Measurements from ENCODE around the gene NPSR1.

The NPSR1 gene

GRCh38 chr7:34734771-34735170, 76.8 kb downstream of the NPSR1 start:
- TF ChIP-seq MYC (IDR thresholded peaks at IDR 0.05; ENCODE audit: low read depth, low read length) (no peak), POLR2A (IDR thresholded peaks at IDR 0.05; ENCODE audit: extremely low read depth, insufficient read length) (no peak), MAX (IDR thresholded peaks at IDR 0.05; ENCODE audit: low read depth, low read length) (no peak), CTCF (IDR thresholded peaks at IDR 0.05; ENCODE audit: low read depth, low read length) (no peak)
- DNase-seq (ENCODE audit: low read depth): peak; percentile 42
- H3K4me3 ChIP-seq (ENCODE audit: low read depth, low read length): no peak overlapping the region

GRCh38 chr7:34735526-34735925, 77.5 kb downstream of the NPSR1 start:
- no peak overlapping the region for H3K4me3 ChIP-seq (ENCODE audit: low read depth, low read length)
- no peak for DNase-seq (ENCODE audit: low read depth)
- TF ChIP-seq POLR2A (IDR thresholded peaks at IDR 0.05; ENCODE audit: extremely low read depth, insufficient read length): no peak
- TF ChIP-seq MYC (IDR thresholded peaks at IDR 0.05; ENCODE audit: low read depth, low read length): no peak
- TF ChIP-seq MAX (IDR thresholded peaks at IDR 0.05; ENCODE audit: low read depth, low read length): no peak
- no peak for TF ChIP-seq CTCF (IDR thresholded peaks at IDR 0.05; ENCODE audit: low read depth, low read length)

- TF ChIP-seq MYC (IDR thresholded peaks at IDR 0.05; ENCODE audit: low read depth, low read length) (no peak), POLR2A (IDR thresholded peaks at IDR 0.05; ENCODE audit: extremely low read depth, insufficient read length) (no peak), MAX (IDR thresholded peaks at IDR 0.05; ENCODE audit: low read depth, low read length) (no peak), CTCF (IDR thresholded peaks at IDR 0.05; ENCODE audit: low read depth, low read length) (no peak)
- no peak for DNase-seq (ENCODE audit: low read depth)
- no peak overlapping the region for H3K4me3 ChIP-seq (ENCODE audit: low read depth, low read length)
Observed at GRCh38 chr7:34739651-34740300, 81.8 kb downstream of the NPSR1 start.

- TF ChIP-seq MAX (IDR thresholded peaks at IDR 0.05; ENCODE audit: low read depth, low read length) (no peak), POLR2A (IDR thresholded peaks at IDR 0.05; ENCODE audit: extremely low read depth, insufficient read length) (no peak), CTCF (IDR thresholded peaks at IDR 0.05; ENCODE audit: low read depth, low read length) (no peak), MYC (IDR thresholded peaks at IDR 0.05; ENCODE audit: low read depth, low read length) (no peak)
- no peak overlapping the region for H3K4me3 ChIP-seq (ENCODE audit: low read depth, low read length)
- DNase-seq (ENCODE audit: low read depth): no peak
Observed at GRCh38 chr7:34740840-34741239, 82.8 kb downstream of the NPSR1 start.

GRCh38 chr7:34747176-34747781, 89.3 kb downstream of the NPSR1 start:
- H3K4me3 ChIP-seq (ENCODE audit: low read depth, low read length): no peak overlapping the region
- no peak for DNase-seq (ENCODE audit: low read depth)
- TF ChIP-seq CTCF (IDR thresholded peaks at IDR 0.05; ENCODE audit: low read depth, low read length): no peak
- TF ChIP-seq MYC (IDR thresholded peaks at IDR 0.05; ENCODE audit: low read depth, low read length): no peak
- no peak for TF ChIP-seq POLR2A (IDR thresholded peaks at IDR 0.05; ENCODE audit: extremely low read depth, insufficient read length)
- no peak for TF ChIP-seq MAX (IDR thresholded peaks at IDR 0.05; ENCODE audit: low read depth, low read length)
